OCI-LY1 (cell line): Measurements from ENCODE around the gene COQ2.

Source experiments
- EZH2 ChIP-seq: fragments of 200-600 bp; sonication (generic), shearing (Covaris generic); IDR thresholded peaks from 2 replicates; pipeline ENCODE4 v1.8.0; 2017; ENCODE audit warnings: borderline replicate concordance, mixed run types, mild to moderate bottlenecking, antibody characterized with exemption, low read length, moderate library complexity, mixed read lengths
- TF ChIP-seq, protein P1 (sequence below): fragments of 200-600 bp; sonication (generic), shearing (Covaris generic); IDR thresholded peaks from 2 replicates; pipeline ENCODE4 v1.5.1; 2017; ENCODE audit warnings: mild to moderate bottlenecking, antibody characterized with exemption, low read length, moderate library complexity, mixed read lengths

GRCh38 chr4:83320548-83320947, 36.0 kb upstream of the COQ2 start:
- TF ChIP-seq, protein P1, sequence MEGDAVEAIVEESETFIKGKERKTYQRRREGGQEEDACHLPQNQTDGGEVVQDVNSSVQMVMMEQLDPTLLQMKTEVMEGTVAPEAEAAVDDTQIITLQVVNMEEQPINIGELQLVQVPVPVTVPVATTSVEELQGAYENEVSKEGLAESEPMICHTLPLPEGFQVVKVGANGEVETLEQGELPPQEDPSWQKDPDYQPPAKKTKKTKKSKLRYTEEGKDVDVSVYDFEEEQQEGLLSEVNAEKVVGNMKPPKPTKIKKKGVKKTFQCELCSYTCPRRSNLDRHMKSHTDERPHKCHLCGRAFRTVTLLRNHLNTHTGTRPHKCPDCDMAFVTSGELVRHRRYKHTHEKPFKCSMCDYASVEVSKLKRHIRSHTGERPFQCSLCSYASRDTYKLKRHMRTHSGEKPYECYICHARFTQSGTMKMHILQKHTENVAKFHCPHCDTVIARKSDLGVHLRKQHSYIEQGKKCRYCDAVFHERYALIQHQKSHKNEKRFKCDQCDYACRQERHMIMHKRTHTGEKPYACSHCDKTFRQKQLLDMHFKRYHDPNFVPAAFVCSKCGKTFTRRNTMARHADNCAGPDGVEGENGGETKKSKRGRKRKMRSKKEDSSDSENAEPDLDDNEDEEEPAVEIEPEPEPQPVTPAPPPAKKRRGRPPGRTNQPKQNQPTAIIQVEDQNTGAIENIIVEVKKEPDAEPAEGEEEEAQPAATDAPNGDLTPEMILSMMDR: no peak
- no peak for TF ChIP-seq EZH2
